Central memory CD8-positive, alpha-beta T cell (primary cell): ENCODE results near the gene ZBTB14.

Source experiments
- ATAC-seq: fragments of 150-1000 bp; cut with Tn5 transposase; replicated peaks from 2 replicates; pipeline ENCODE4 v1.10.0; 2022; ENCODE audit warnings: mild to moderate bottlenecking, moderate FRiP score, moderate number of reproducible peaks; ENCODE audit not compliant: poor library complexity, severe bottlenecking; ENCODE audit errors: extremely low read depth
- DNase-seq, 2 donors: peaks; one replicate each; pipeline ENCODE4 v3.0.0; 2021; ENCODE audit warnings: low spot score in 2 of 2
- H3K27ac Mint-ChIP-seq: one replicate; pipeline ENCODE4 v1.8.0; 2022; ENCODE audit warnings: low read depth, mild to moderate bottlenecking, moderate library complexity, mixed read lengths
- H3K27me3 Mint-ChIP-seq: one replicate; pipeline ENCODE4 v1.8.0; 2022; ENCODE audit warnings: mixed read lengths
- H3K36me3 Mint-ChIP-seq: one replicate; pipeline ENCODE4 v1.8.0; 2022; ENCODE audit warnings: mild to moderate bottlenecking, moderate library complexity, mixed read lengths; ENCODE audit not compliant: insufficient read depth
- H3K4me1 Mint-ChIP-seq: one replicate; pipeline ENCODE4 v1.8.0; 2022; ENCODE audit warnings: mixed read lengths
- H3K4me3 Mint-ChIP-seq: one replicate; pipeline ENCODE4 v1.8.0; 2022; ENCODE audit warnings: mild to moderate bottlenecking, moderate library complexity, mixed read lengths
- H3K9me3 Mint-ChIP-seq: one replicate; pipeline ENCODE4 v1.8.0; 2022; ENCODE audit warnings: mixed read lengths

The ZBTB14 gene

DNA sequence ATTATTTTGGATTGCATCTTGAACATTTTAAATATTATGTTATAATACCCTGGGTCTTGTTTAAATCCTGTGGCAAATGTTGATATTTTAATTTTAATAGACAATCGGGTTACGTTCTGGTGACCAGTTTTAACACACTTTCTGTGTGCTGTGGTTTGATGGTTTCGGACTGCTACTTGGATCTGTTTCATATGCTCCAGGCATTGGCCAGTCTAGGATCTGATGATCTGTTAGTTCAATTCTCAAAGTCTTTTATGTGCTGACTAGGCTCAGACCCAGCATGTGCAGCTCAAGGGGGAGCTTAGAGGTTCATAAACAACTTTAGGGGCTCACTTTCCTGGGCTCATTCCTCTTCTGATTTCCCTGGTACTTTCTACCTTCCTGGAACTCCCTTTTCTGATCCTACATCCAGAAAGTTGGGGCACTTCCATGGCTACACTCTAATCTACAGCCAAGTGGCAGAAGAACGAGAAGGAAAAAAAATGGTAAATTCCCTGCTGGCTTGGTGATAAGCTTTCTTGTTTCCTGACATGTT lies 5.0 kb upstream of the ZBTB14 start:
- peaks cover 10% of the 10 kb centered on the region for H3K4me1 Mint-ChIP-seq
- H3K4me3 Mint-ChIP-seq, result no peak overlapping the region
- H3K27me3 Mint-ChIP-seq, result peaks cover 43% of the 10 kb centered on the region
- ATAC-seq, result no peak
- no peak for DNase-seq
- peaks cover 8% of the 10 kb centered on the region for H3K36me3 Mint-ChIP-seq
- no peaks in the 10 kb centered on the region for H3K9me3 Mint-ChIP-seq
- H3K27ac Mint-ChIP-seq, result no peak overlapping the region

DNA sequence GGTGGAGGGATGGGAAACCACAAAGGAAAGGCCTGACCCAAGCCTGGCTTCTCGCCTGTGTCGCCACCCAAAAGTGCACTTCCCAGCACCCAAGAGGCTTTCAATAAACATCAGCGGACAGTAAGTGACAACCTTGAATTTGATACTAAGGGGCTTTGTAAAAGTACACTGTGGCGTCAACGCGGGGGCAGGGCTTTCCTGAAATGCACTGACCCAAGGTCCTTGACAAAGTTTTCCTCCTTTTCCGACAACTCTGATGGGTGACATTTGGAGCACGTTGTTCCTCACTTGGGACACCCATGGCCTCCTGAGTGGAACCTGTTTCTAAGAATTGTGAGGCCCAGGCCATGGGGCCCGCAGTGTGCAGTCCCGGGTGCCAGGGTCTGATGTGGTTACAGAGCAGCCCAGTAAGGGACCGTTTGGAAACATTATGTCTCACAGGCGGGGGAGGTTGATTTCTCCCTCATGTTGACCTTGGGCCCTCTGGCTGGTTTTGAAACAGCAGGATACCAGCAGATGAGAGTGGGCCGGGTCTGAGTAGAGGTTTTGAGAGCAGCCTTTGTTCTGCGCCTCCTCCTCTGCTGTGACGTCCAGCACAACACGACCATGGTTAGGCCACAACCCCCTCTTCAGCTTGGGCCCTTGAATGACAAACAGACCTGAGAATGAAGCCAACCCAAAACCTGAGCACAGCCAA lies 2.8 kb upstream of the ZBTB14 start:
- H3K9me3 Mint-ChIP-seq, result no peaks in the 10 kb centered on the region
- peaks cover 16% of the 10 kb centered on the region for H3K36me3 Mint-ChIP-seq
- no peak for DNase-seq
- no peak overlapping the region for H3K27ac Mint-ChIP-seq
- peaks cover 31% of the 10 kb centered on the region for H3K27me3 Mint-ChIP-seq
- peaks cover 21% of the 10 kb centered on the region for H3K4me1 Mint-ChIP-seq
- no peak overlapping the region for H3K4me3 Mint-ChIP-seq
- no peak for ATAC-seq

DNA sequence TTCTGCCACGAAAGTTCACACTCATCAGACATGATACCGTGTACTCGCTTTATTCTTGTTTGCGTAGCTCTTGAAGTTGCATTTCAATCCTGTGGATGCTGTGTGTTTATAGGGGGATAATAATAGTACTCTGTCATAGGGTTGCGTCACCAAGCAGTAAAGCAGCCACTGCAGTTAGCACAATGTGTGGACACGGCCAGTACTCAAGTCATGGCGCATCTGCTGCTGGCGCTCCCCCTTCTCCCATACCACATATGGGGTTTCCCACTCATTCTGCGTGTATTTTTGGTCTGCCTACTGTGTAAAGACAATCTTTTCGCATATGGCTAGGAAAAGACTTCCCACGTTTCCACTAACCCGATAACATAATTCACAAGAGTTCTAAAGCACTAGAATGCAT lies 2.1 kb upstream of the ZBTB14 start:
- DNase-seq (no peak), ATAC-seq (no peak)
- H3K27me3 Mint-ChIP-seq, result peaks cover 24% of the 10 kb centered on the region
- H3K9me3 Mint-ChIP-seq, result no peaks in the 10 kb centered on the region
- H3K36me3 Mint-ChIP-seq, result peaks cover 17% of the 10 kb centered on the region
- no peak overlapping the region for H3K4me3 Mint-ChIP-seq
- H3K4me1 Mint-ChIP-seq, result peaks cover 21% of the 10 kb centered on the region
- H3K27ac Mint-ChIP-seq, result peak overlapping the region; percentile 96

DNA sequence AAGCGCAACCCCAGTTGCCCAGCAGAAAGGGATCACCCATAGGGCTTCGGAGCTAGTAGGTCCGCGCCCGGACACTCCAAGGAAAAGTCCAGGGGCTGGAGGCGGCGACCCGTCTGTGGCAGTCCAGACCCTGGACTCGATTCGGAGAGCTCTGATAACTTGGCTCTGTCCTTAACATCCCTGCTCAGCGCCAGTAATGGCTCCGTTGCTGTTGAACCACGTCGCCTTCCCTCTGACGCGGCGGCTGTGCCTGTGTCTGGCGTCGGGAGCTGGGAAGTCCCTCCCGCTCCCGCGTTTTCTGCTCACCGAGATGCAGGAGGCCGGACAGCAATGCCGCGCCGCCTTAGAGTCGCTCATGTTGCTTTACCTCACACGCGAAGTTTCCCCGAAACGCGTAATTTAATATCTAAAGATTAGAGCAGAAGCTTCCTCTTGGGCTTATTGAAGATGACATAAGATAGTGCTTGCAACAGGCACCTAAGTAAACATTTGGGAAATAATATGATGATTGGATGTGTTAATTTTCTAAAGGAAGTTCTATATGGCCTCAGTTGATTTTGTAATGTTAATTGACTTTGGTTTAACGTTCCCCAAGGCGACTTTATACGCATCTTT lies 1.3 kb upstream of the ZBTB14 start:
- peaks cover 18% of the 10 kb centered on the region for H3K36me3 Mint-ChIP-seq
- no peaks in the 10 kb centered on the region for H3K9me3 Mint-ChIP-seq
- peak; percentile 37 to 48 for DNase-seq
- peak; percentile 5 for ATAC-seq
- H3K27ac Mint-ChIP-seq, result peak overlapping the region; percentile 96
- H3K4me1 Mint-ChIP-seq, result peaks cover 21% of the 10 kb centered on the region
- peak overlapping the region; percentile 96 for H3K4me3 Mint-ChIP-seq
- H3K27me3 Mint-ChIP-seq, result peaks cover 16% of the 10 kb centered on the region

DNA sequence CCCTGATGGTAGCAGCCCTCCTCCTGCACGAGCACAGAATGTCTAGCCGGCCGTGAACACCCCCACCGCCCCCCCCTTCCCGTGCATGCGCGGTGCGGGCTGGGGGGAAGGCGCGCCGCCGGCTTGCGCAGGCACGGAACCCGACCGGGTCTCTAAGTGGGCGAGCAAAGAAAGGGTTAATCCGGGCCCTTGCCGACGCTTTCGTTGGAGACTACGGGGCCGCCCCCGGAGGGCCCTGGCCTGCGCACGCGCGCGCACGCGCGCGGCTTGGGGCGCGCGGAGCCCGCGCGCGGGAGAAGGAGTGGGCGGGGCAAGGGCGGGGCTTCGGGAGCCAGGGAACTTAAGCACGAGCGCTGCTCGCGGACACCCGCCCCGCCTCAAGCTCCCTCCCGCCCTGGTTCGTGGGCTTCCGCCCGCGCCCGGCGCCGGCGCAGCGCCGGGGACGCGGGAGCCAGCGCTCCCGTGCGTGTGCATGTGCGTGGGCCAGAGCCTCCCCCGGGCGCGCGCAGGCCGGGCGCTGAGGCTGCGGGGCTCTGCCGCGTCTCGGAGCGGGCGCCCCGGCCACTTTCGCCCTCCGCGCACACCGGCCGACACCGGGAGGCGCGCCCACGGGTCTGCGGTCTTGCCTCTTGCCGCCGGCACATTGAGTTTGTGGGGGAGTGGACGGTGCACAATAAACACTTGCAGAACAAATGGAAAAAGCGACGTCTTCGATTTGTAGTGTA lies 617 bp upstream of the ZBTB14 start:
- Mint-ChIP-seq H3K4me3 (peak overlapping the region; percentile 96), H3K27ac (peak overlapping the region; percentile 96), H3K9me3 (no peaks in the 10 kb centered on the region), H3K36me3 (peaks cover 25% of the 10 kb centered on the region), H3K27me3 (peaks cover 10% of the 10 kb centered on the region), H3K4me1 (peaks cover 28% of the 10 kb centered on the region)
- peak; percentile 69 for ATAC-seq
- peak; percentile 79 to 93 for DNase-seq

DNA sequence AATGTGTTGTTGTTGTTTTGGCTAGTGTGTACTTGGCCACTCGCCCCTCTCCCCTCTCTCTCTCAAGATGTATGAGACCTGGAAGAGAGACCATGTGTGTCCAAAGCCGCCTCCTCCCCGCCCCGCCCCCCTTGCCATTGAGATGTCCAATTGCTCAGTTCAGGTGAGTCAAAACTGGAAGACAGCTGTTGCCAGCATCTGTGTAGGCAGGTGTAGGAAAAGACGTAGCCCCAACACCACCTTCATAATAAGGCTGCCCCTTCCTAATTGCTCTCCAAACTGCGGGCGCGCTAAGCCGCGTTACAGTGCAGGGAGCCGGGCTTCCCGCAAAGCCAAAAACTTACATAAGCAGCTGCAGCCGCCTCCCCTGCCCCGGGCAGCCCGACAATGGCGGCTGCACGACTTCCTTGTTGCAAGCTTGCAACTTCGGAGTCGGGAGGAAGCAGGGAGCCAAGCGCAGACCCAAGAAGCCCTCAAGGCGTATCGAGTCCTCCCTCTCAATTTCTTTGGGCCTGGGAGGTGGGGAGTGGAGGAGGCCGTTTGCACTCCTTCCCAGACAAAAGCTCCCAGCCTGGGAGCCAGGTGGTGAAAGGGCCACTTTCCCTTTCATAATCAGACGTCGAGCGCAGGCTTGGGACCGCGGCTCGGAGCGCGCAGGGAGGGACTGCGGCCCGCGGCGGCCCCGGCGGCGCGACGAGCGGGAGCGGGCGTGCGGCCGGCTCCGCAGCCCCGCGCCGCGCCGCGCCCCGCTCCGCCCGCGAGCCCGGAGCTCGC lies 882 bp downstream of the ZBTB14 start:
- peak; percentile 49 to 52 for DNase-seq
- Mint-ChIP-seq H3K4me3 (peak overlapping the region; percentile 93), H3K27me3 (no peaks in the 10 kb centered on the region), H3K36me3 (peaks cover 34% of the 10 kb centered on the region), H3K9me3 (no peaks in the 10 kb centered on the region), H3K4me1 (peaks cover 32% of the 10 kb centered on the region), H3K27ac (peak overlapping the region; percentile 94)
- peak; percentile 14 for ATAC-seq

DNA sequence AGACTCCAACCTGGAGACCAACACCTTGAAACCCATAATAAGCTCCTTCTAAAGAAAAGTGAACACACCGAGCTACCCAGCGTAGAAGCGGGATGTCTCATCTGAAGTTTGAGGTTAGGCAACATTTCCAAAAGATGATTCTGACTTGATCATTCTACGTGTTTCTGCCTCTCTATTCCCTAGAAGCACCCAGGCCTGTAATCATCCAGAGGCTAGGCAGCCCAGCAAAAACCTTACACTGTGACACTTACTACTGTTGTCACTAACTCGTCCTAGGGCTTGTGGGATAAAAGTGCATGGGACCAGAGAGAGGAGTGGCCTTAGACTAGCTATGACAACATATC lies 1.4 kb downstream of the ZBTB14 start:
- Mint-ChIP-seq H3K27me3 (no peaks in the 10 kb centered on the region), H3K9me3 (no peaks in the 10 kb centered on the region), H3K27ac (peak overlapping the region; percentile 94), H3K36me3 (peaks cover 34% of the 10 kb centered on the region), H3K4me3 (peak overlapping the region; percentile 93), H3K4me1 (peaks cover 32% of the 10 kb centered on the region)
- ATAC-seq (no peak), DNase-seq (no peak)

DNA sequence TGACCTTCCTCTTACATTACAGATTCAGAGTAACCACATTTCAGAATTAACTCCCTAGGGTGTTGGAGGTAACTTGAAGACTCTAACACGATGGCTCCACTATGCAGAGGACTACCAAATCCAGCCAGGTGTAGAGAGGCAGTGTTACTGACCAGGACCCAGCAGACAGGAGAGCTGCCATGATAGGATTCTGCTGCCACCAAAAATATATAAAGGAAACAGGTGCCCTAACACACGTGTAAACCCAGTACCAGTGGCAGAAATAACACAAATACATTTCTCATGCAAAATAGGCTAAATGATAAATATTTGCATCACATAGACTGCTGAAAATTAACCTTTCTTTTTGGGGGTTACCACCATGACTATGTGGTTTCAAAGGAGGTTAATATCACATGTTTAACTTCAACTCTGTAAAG lies 7.0 kb downstream of the ZBTB14 start:
- H3K27me3 Mint-ChIP-seq, result no peaks in the 10 kb centered on the region
- DNase-seq (no peak), ATAC-seq (no peak)
- no peak overlapping the region for H3K4me3 Mint-ChIP-seq
- peak overlapping the region; percentile 26 for H3K27ac Mint-ChIP-seq
- H3K9me3 Mint-ChIP-seq, result no peaks in the 10 kb centered on the region
- H3K36me3 Mint-ChIP-seq, result peaks cover 25% of the 10 kb centered on the region
- peaks cover 26% of the 10 kb centered on the region for H3K4me1 Mint-ChIP-seq

DNA sequence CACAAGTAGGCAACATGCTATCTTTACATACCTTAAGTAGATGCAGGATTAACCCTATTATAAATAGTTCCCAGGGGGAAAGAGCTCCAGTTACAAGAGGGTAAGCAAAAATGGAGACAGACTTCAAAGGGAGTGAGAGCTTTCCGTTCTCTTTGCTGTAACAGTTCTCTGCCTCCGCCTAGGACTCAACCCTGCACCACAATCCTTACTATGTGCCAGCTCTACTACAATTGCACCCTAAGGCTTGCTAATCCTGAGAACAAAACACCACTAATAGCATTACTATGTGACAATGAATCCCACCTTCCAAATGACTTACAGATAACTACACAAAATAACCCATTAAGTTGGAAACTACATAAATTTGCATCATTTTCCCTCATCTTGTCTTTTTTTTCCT lies 7.7 kb downstream of the ZBTB14 start:
- Mint-ChIP-seq H3K27me3 (no peaks in the 10 kb centered on the region), H3K9me3 (no peaks in the 10 kb centered on the region), H3K4me3 (no peak overlapping the region), H3K4me1 (peaks cover 29% of the 10 kb centered on the region), H3K27ac (peak overlapping the region; percentile 26), H3K36me3 (peaks cover 23% of the 10 kb centered on the region)
- ATAC-seq (no peak), DNase-seq (no peak)

DNA sequence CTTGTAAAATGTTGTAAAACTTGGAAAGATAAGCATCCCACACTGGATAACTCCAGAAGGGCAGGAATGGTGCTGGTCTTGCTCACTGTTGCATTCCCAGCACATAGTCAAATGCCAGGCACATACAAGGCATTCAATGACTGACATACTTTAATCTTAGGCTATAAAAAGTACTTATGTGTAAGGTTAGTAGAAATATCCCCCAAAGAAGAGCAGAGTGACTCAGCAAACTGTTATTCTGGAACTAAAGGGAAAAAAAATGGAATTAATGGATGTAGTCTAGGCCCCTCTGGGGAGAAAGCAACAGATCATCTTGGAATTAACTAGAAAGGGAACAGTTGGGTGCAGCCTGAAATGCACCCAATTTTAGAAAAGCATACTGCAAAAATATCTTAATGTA lies 9.0 kb downstream of the ZBTB14 start:
- Mint-ChIP-seq H3K4me3 (no peak overlapping the region), H3K27ac (no peak overlapping the region), H3K9me3 (no peaks in the 10 kb centered on the region), H3K36me3 (peaks cover 19% of the 10 kb centered on the region), H3K4me1 (peaks cover 30% of the 10 kb centered on the region), H3K27me3 (no peaks in the 10 kb centered on the region)
- no peak for ATAC-seq
- no peak for DNase-seq

DNA sequence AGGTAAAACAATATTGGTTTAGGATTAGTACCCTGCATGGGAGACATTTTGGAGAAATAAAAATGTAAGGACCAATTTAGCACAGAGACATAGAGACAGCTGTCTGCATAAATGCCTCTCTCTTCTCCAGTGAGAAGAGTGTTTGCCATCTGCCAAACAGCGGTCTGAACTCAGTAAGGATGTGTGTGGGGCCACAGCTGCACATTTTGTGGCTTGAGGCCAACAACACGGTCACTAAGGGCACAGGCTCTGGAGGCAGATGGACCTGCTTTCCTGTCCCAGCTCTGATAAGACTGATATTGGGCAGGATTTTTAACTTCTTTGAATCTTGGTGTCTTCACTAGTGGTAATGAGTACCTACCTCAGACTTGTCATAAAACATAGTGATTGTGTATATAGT lies 10.2 kb downstream of the ZBTB14 start:
- peaks cover 9% of the 10 kb centered on the region for H3K36me3 Mint-ChIP-seq
- H3K27me3 Mint-ChIP-seq, result no peaks in the 10 kb centered on the region
- H3K4me1 Mint-ChIP-seq, result peaks cover 22% of the 10 kb centered on the region
- DNase-seq (no peak), ATAC-seq (no peak)
- H3K27ac Mint-ChIP-seq, result no peak overlapping the region
- H3K9me3 Mint-ChIP-seq, result no peaks in the 10 kb centered on the region
- H3K4me3 Mint-ChIP-seq, result no peak overlapping the region

DNA sequence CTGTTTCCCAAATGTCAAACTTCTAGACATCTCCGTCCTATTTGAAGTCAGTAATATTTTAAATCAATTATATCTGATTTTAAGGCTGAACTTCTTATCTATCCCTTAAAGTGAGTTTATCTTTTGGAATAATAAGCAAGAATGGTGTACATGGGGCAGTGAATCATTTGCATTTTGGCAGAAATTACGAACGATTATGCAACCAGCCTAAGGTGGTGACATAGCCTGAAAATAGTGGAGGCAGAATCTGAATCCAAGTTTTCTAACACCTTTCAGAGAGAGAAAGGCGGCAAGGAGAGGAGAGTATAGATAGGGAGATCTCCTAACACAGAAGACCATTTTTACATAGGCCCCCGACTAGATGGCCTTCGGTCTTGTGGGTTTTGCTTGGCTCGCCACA lies 10.7 kb downstream of the ZBTB14 start:
- H3K36me3 Mint-ChIP-seq, result peaks cover 7% of the 10 kb centered on the region
- H3K27ac Mint-ChIP-seq, result no peak overlapping the region
- no peak overlapping the region for H3K4me3 Mint-ChIP-seq
- no peaks in the 10 kb centered on the region for H3K27me3 Mint-ChIP-seq
- DNase-seq, result no peak
- no peak for ATAC-seq
- H3K4me1 Mint-ChIP-seq, result peaks cover 22% of the 10 kb centered on the region
- no peaks in the 10 kb centered on the region for H3K9me3 Mint-ChIP-seq
